Measurements from ENCODE around the gene FAM78A.

FAM78A gene

DNA sequence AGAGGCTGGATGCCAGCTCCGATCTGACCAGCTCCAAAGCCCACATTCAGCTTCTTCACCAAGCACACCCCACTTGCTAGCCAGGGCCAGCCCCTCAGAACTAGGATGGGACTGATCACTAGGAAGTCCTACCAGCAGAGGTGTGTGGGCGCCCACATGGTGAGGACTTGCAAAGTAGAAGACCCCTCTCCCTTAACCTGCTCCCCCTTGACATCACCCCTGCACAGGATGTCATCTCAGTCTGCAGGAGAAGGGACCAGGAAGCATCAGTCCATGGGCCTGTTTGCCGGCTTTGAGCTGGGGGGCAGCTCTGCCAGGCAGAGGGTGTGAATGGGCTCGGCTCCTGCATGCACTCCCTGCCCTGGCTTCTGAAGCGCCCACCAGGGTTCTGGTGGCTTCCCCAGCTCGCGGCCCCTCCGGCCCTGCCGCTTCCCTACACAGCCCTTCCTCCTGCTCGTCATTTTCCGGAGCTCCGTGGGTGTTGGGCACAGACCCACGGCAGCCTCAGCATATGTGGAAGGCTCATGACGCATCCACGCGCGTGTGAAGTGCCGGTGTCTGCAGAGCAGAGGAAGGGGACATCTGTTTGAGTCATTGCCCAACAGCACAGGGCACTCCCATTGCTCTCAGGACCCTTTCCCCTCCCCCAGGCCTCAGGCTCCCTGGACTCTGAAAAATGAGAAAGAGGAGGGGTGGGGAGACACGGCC is 3.7 kb upstream of the FAM78A start:
- no peak overlapping the region for H3K4me3 ChIP-seq (ENCODE audit: low read length)
- no peak for TF ChIP-seq ZNF274 (IDR thresholded peaks at IDR 0.05; ENCODE audit: low read depth, low read length)

- H3K4me3 ChIP-seq (ENCODE audit: low read length), result no peak overlapping the region
- no peak for TF ChIP-seq ZNF274 (IDR thresholded peaks at IDR 0.05; ENCODE audit: low read depth, low read length)
Observed at GRCh38 chr9:131279196-131279862, 3.0 kb upstream of the FAM78A start.

DNA sequence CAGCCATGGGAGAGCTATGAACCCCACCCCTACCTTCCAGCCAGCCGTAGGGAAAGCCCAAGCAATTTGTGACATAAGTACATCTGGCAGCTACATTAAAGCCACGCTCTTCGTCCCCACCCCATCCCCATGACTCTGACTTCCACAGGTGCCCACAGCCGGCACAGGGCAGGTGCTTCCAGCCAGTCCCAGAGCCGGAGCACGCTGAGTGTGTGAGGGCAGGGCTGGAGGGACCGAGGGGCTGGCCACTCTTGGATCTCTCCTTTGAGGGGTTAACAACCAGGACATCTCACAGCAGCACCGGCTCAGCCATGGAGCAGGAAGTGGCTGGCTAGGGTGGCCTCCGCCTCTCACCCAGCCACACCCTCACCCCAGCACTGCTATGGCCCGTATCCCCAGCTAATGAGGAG is 2.4 kb upstream of the FAM78A start:
- TF ChIP-seq ZNF274 (IDR thresholded peaks at IDR 0.05; ENCODE audit: low read depth, low read length), result no peak
- no peak overlapping the region for H3K4me3 ChIP-seq (ENCODE audit: low read length)

GRCh38 chr9:131277910-131278701 is 1.8 kb upstream of the FAM78A start:
- no peak for TF ChIP-seq ZNF274 (IDR thresholded peaks at IDR 0.05; ENCODE audit: low read depth, low read length)
- H3K4me3 ChIP-seq (ENCODE audit: low read length), result peak overlapping the region; percentile 77; the same call in 1 of the 2 replicates

DNA sequence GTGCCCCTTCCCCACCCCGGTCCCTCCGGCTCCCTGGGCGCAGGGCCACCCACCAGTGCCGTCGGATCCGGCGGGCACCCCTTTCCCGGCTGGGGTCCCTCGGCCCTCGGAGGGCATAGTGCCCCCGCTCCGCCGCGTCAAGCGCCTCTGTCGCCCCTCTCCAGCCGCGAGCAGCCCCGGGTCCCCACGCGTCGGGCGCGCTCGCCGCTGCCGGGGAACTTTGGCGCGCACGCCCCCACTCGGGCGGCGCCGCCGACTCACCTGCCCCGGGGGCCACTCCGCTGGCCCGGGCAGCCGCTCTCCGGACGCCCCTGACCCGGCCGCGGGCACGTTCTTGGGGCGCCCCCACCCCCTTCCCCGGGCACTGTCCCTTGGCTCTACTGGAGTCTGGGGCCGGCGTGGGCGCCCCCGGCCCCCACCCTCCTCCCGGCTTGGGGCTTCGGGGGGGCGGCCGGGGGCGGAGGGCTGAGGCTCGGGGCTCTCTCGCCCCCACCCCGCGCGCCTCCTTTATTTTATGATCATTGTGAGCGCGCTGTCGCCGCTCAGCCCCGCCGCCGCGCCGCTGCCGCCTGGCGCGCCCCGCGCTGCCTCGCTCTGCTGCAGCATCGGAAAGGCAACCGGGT is 1.1 kb upstream of the FAM78A start:
- no peak for TF ChIP-seq ZNF274 (IDR thresholded peaks at IDR 0.05; ENCODE audit: low read depth, low read length)
- H3K4me3 ChIP-seq (ENCODE audit: low read length), result peak overlapping the region; percentile 77; the same call in 1 of the 2 replicates

GRCh38 chr9:131276891-131277286 is 579 bp upstream of the FAM78A start:
- TF ChIP-seq ZNF274 (IDR thresholded peaks at IDR 0.05; ENCODE audit: low read depth, low read length), result no peak
- H3K4me3 ChIP-seq (ENCODE audit: low read length), result peak overlapping the region; percentile 77; the same call in 1 of the 2 replicates

- no peak for TF ChIP-seq ZNF274 (IDR thresholded peaks at IDR 0.05; ENCODE audit: low read depth, low read length)
- H3K4me3 ChIP-seq (ENCODE audit: low read length), result peak overlapping the region; percentile 77
Observed at GRCh38 chr9:131275332-131276093, 797 bp downstream of the FAM78A start.

- TF ChIP-seq ZNF274 (IDR thresholded peaks at IDR 0.05; ENCODE audit: low read depth, low read length), result no peak
- H3K4me3 ChIP-seq (ENCODE audit: low read length), result peak overlapping the region; percentile 77; the same call in 1 of the 2 replicates
Observed at GRCh38 chr9:131274674-131275331, 1.5 kb downstream of the FAM78A start.

GRCh38 chr9:131273856-131274673 is 2.2 kb downstream of the FAM78A start:
- peak overlapping the region; percentile 77; the same call in 1 of the 2 replicates for H3K4me3 ChIP-seq (ENCODE audit: low read length)
- TF ChIP-seq ZNF274 (IDR thresholded peaks at IDR 0.05; ENCODE audit: low read depth, low read length), result no peak

GRCh38 chr9:131273146-131273855 is 3.0 kb downstream of the FAM78A start:
- TF ChIP-seq ZNF274 (IDR thresholded peaks at IDR 0.05; ENCODE audit: low read depth, low read length), result no peak
- H3K4me3 ChIP-seq (ENCODE audit: low read length), result peak overlapping the region; percentile 77; the same call in 1 of the 2 replicates

DNA sequence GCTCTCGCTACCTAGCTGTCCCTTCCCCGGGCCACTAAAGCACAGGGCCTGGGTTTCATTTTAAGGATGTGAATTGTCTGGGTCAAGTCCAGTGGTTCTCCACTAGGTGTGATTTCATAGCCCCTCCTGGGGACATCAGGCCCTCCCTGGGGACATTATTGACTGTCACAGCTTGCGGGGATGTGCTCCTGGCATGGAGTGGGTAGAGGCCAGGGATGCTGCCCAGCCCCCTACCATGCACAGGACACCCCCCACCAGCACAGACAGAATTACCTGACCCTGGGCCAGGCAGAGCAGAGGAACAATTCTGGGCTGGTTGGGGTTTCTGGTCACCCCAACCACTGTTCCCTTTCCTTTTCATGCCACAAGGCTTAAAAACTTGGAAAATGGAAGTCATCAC is 4.1 kb downstream of the FAM78A start:
- no peak for TF ChIP-seq ZNF274 (IDR thresholded peaks at IDR 0.05; ENCODE audit: low read depth, low read length)
- peak overlapping the region; percentile 77; the same call in 1 of the 2 replicates for H3K4me3 ChIP-seq (ENCODE audit: low read length)
